NCI-H345 (cell line): ENCODE data around the gene TCF7L2.
A peak's percentile ranks its signal among the peaks of the same experiment; 100 is the strongest.

ENCODE experiments used
- DNase-seq: peaks from one replicate; lab custom pipeline; 2025; lab: John Stamatoyannopoulos, UW

Gene TCF7L2

GRCh38 chr10:113000442-113000841 is 50.4 kb downstream of the TCF7L2 start:
- DNase-seq: no peak

DNA sequence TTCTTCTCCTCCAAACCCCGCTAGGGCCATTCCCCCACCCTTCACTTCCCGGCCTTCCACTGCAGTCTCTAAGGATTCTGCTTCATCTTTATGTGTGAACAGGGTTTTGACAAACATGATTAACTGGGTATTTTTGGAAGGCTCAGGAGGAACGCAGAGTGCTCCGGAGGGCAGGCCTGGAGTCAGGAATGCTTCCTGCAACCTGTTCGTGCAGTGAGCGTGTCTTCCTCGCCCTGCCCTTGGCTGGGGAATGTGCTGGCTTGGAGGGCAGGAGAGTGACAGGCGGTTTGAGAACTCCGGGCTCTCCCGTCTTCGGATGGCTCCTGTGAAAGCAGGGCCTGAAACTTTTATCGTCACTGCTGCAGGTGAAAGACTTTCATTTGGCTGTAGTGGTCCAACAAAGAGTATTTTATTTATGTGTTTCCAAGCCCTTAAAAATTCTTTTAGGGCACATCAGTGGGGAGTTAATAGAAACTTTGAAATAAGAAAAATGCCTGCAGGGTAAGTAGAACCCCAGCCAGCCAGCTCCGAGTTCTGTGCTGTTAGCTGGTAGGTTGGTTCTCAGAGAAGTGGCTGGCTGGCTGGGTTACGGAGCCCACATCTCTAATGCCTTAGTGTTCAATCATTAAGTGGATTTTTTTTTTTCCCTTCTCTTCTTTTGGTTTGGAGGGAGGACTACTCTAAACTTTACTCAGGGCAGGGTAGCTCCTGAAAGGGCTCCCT is 51.0 kb downstream of the TCF7L2 start:
- no peak for DNase-seq

GRCh38 chr10:113001599-113002448 is 51.8 kb downstream of the TCF7L2 start:
- DNase-seq: no peak

DNA sequence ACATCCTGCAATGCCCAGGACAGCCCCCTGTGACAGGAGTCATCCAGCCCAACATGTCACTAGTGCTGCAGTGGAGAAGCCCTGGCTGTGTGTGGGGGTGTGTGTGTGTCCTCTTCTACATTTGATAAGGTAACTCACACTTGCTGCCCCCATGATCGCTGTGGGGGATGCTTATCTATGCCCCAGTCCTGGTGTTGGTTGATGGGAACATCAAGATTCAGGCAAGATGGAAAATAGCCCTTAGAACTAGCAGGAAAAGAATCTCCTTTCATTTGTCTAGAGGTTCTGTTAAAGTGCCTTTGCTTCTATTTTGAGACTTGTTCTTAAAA is 52.4 kb downstream of the TCF7L2 start:
- DNase-seq: no peak

GRCh38 chr10:113003052-113003451 is 53.0 kb downstream of the TCF7L2 start:
- no peak for DNase-seq

GRCh38 chr10:113004069-113004618 is 54.1 kb downstream of the TCF7L2 start:
- no peak for DNase-seq

GRCh38 chr10:113005380-113005779 is 55.3 kb downstream of the TCF7L2 start:
- no peak for DNase-seq

- no peak for DNase-seq
These were observed 56.8 kb downstream of the TCF7L2 start for GRCh38 chr10:113006656-113007342.

DNA sequence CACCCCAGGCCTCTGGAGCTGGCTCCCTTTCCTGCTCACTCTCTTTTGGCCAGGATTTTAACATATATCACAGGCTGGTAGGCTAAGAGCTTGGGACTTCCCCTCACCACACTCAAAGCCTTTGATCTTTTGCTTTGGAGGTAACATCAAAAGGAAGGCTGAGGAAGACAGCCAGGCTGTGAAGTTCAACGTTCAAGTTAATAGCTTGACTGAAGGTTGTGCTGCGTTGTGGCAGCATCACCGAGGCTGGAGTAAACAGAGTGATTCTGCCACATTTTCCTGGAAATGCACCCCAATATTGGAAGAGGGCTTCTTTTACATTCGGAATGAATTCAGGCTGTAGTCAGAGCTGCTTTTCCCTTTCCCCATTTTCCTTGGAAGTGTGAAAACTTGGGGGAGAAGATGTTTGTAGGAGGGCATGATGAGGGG is 57.3 kb downstream of the TCF7L2 start:
- no peak for DNase-seq

DNA sequence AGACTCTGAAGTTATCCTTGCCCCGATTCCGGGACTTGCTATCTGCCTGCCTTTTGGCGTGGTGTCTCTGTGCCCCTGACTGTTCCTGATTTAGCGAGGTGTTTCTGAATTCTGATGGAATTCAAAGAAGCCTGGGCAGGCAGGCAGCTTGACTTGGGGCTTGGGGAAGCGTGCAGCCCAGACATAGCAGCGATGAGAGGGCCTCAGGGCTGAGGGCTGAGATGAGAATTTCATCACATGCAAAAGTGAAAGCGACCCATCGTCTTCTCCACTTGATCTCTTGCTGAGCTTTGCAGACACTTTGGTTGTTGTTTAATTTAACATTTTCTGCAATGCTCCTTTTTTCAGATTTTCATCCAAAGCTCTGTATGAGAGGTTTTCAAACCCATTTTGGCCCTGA is 57.8 kb downstream of the TCF7L2 start:
- no peak for DNase-seq

DNA sequence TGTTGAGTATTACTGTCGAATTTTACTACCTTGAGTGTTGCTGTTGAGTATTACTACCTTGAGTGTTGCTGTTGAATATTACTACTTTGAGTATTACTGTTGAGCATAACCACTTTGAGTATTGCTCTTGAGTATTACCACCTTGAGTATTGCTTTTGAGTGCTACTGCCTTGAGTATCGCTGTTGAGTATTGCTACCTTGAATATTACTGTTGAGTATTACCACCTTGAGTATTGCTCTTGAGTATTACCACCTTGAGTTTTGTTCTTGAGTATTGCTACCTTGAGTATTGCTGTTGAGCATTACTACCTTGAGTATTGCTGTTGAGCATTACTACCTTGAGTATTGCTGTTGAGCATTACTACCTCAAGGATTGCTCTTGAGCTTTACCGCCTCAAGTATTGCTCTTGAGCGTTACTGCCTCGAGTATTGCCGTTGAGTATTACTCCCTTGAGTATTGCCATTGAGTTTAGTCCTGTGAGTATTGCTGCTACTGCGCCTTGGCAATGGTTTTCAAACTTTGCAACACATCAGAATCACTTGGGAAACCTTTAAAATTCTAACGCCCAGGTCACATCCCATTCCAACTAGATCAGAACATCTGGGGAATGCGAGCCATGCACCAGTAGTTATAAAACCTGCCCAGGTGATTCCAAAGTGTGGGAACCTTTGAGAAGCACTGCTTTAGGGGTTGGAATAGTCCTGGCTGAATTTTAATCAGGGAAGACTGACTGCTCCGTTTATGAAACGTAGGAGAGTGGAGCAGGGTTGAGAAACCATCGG is 61.7 kb downstream of the TCF7L2 start:
- no peak for DNase-seq

- peak; percentile 14 for DNase-seq
These were observed 65.2 kb downstream of the TCF7L2 start for GRCh38 chr10:113015201-113015600.

DNA sequence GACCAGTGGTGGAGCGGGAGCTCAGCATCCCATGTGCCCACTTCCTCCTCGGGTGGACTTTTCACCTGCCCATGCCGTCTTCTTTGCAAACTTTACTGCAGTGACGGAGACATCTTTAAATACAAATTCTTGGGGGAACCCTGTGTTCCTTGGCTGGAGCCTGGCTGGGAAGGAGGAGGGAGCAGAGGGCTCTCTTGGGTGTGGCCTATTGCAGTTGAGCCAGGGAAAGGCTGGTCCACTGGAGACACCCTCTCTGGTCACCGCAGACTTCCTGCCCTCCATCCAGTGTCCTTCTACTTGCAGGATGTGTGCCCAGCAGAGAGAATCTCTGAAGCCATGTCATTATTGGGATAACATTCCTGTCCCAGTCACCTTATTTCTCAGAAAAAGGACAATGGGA is 67.3 kb downstream of the TCF7L2 start:
- no peak for DNase-seq

- no peak for DNase-seq
These were observed 68.0 kb downstream of the TCF7L2 start for GRCh38 chr10:113018034-113018433.

GRCh38 chr10:113019096-113019495 is 69.0 kb downstream of the TCF7L2 start:
- no peak for DNase-seq

DNA sequence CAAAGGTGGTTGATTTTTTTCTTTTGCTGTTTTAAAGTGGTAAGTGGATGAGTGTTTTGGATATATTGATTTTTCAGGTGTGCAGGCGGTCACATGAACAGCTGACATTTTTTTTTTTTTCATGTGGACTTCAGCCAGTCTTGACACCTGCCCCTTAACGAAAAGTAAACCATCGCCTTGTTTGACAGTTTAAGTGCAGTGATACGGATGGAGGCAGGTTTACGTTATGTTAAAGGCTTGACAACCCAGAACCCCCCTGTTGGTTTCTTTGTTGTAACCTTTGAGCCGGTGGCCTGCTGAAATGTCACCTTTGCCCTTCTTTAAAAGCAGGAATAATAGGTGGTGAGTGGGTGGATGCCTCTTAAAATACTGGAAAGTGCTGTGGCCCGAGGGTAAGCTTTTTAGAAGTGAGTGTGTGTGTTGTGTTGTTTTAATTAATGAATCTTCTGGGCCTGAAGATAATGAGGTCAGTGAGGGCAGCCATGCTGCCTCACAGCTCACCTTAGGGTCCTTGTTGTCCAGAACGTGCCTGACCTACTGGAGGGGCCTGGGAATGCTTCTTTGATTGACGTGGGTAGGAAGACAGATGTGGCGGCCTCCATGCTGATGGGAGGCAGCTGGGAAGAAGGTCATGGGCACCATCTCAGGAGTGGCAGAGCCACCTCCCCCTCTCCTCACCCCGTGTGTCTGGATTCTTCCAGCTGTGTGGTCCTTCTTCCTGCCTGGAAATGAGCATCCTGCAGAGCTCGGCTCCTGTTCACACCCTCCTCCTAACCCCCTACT is 69.8 kb downstream of the TCF7L2 start:
- peak; percentile 64 for DNase-seq

GRCh38 chr10:113020475-113020753 is 70.4 kb downstream of the TCF7L2 start:
- no peak for DNase-seq

GRCh38 chr10:113020838-113021237 is 70.8 kb downstream of the TCF7L2 start:
- peak; percentile 85 for DNase-seq

- no peak for DNase-seq
These were observed 71.4 kb downstream of the TCF7L2 start for GRCh38 chr10:113021268-113022040.

DNA sequence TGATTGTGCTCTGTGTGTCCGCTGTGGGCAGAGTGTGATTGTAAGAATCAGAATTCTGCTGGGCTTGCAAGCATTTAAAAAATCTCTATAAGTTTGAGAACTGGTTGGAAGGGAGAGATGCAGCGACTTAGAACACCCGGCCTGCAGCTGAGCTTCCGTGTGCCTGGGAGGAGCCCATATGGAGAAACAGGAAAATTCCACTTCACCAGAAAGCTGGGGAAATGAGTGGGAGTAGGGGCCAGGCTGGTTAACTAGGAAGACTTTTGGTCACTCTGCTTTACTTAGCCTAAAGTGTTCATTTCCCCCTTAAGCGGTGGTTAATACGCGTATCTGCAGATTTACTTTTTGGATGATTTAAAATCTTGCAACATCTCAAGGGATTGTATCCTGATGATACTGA is 72.2 kb downstream of the TCF7L2 start:
- DNase-seq: no peak
